Dendritic cell treated with granulocyte-macrophage colony-stimulating factor and Interleukin-4, amounts not matched to agents 40 ng/mL and 50 ng/mL, for 4 days (primary cell): ENCODE data around the gene SLC22A3.
"Not testable (repeated sequence)": the region's sequence is repeated elsewhere in the genome, so short reads cannot be mapped to it uniquely, and the experiment has no call there.

Experiments used
- H3K27ac Mint-ChIP-seq: one replicate; pipeline ENCODE4 v1.8.0; 2022; ENCODE audit warnings: mild to moderate bottlenecking, mixed read lengths
- H3K27me3 Mint-ChIP-seq: one replicate; pipeline ENCODE4 v1.8.0; 2022; ENCODE audit warnings: mild to moderate bottlenecking, mixed read lengths
- H3K36me3 Mint-ChIP-seq: one replicate; pipeline ENCODE4 v1.8.0; 2022; ENCODE audit warnings: low read depth, mixed read lengths
- H3K4me1 Mint-ChIP-seq: one replicate; pipeline ENCODE4 v1.8.0; 2022; ENCODE audit warnings: low read depth, mixed read lengths
- H3K4me3 Mint-ChIP-seq: one replicate; pipeline ENCODE4 v1.8.0; 2022; ENCODE audit warnings: mild to moderate bottlenecking, moderate library complexity, mixed read lengths
- H3K9me3 Mint-ChIP-seq: one replicate; pipeline ENCODE4 v1.8.0; 2022; ENCODE audit warnings: mixed read lengths
- intact Hi-C: fragments of 100-400 bp; cut with micrococcal nuclease; formaldehyde crosslinking; loops from one replicate; pipeline ENCODE4 v1.15.0; 2022

SLC22A3 gene, protein sequence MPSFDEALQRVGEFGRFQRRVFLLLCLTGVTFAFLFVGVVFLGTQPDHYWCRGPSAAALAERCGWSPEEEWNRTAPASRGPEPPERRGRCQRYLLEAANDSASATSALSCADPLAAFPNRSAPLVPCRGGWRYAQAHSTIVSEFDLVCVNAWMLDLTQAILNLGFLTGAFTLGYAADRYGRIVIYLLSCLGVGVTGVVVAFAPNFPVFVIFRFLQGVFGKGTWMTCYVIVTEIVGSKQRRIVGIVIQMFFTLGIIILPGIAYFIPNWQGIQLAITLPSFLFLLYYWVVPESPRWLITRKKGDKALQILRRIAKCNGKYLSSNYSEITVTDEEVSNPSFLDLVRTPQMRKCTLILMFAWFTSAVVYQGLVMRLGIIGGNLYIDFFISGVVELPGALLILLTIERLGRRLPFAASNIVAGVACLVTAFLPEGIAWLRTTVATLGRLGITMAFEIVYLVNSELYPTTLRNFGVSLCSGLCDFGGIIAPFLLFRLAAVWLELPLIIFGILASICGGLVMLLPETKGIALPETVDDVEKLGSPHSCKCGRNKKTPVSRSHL

DNA sequence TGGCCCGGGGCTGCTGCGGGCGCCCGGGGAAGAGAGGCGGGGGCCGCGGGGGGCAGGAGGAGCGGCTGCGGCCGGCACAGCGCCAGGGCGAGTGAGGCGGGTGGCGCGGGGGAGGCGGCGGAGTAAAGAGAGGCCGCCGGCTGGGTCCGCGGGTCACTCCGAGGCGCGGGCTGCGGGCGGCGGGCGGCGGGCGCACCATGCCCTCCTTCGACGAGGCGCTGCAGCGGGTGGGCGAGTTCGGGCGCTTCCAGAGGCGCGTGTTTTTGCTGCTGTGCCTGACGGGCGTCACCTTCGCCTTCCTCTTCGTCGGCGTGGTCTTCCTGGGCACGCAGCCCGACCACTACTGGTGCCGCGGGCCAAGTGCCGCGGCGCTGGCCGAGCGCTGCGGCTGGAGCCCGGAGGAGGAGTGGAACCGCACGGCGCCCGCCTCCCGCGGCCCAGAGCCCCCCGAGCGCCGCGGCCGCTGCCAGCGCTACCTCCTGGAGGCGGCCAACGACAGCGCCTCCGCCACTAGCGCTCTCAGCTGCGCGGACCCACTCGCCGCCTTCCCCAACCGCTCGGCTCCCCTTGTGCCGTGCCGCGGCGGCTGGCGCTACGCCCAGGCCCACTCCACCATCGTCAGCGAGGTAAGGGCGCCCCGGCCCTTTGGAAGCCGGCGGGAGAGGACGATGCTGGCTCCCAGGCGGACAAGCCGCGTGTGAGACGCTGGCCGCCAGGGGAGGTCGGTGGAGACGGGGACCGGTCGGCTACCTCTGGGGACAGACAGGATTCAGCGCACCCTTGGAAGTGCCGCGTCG is at the start of gene SLC22A3:
SLC22A3 (plus strand) TSS at position 156 of the 797 bp plus-strand sequence; CDS start at position 198, 42 bp downstream.
- intact Hi-C loops, result no loop called here
- Mint-ChIP-seq H3K4me1 (no peaks in the 10 kb centered on the region), H3K36me3 (no peaks in the 10 kb centered on the region), H3K4me3 (no peak within 1 kb of the TSS), H3K27ac (no peak within 1 kb of the TSS), H3K27me3 (peaks cover 51% of the 10 kb centered on the region), H3K9me3 (no peaks in the 10 kb centered on the region)

DNA sequence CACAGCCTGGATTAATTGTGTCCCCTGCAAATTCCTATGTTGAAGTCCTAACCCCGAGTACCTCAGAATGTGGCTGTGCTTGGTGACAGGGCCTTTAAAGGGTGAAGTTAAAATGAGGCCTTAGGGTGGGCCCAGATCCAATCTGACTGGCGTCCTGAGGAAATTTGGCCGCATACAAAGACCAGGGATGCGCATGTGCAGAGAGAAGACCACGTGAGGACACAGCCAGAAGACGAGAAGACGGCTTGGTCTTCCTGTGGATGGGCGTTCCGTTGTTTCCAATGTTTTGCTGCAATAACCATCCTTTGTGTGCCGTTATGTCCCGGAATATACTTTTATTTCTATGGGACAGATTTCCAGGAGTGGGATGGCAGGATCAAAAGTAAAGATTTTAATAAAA is 48.6 kb upstream of the SLC22A3 start:
- H3K27ac Mint-ChIP-seq, result no peak overlapping the region
- H3K4me3 Mint-ChIP-seq, result no peak overlapping the region
- H3K9me3 Mint-ChIP-seq, result no peaks in the 10 kb centered on the region
- no peaks in the 10 kb centered on the region for H3K4me1 Mint-ChIP-seq
- H3K36me3 Mint-ChIP-seq, result no peaks in the 10 kb centered on the region
- no peaks in the 10 kb centered on the region for H3K27me3 Mint-ChIP-seq
- intact Hi-C loops, result no loop called here

- no peaks in the 10 kb centered on the region for H3K4me1 Mint-ChIP-seq
- no peak overlapping the region for H3K27ac Mint-ChIP-seq
- H3K4me3 Mint-ChIP-seq, result no peak overlapping the region
- intact Hi-C loops, result no loop called here
- no peaks in the 10 kb centered on the region for H3K27me3 Mint-ChIP-seq
- H3K9me3 Mint-ChIP-seq, result no peaks in the 10 kb centered on the region
- H3K36me3 Mint-ChIP-seq, result no peaks in the 10 kb centered on the region
These were observed 48.0 kb upstream of the SLC22A3 start for GRCh38 chr6:160300076-160300695.

DNA sequence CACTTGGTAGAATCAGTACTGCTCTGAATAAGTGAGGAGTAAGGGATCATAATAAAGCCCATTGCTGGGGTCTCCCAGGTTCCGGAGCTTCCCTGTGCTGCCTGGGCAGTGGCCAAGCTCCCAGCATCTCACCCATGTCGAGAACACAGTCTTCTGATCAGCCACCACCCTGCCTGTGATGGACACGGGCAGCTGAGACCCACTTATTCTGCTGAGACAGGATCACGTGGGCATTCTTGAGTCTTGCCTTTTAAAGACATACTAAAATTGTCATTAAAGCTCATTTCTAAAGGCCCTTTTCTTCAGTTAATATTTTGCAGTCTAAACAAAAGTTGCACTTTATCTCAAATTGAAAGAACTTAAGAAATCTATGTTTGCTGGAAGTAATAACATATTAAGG is 46.8 kb upstream of the SLC22A3 start:
- H3K4me3 Mint-ChIP-seq, result no peak overlapping the region
- no peaks in the 10 kb centered on the region for H3K4me1 Mint-ChIP-seq
- H3K9me3 Mint-ChIP-seq, result no peaks in the 10 kb centered on the region
- intact Hi-C loops, result no loop called here
- H3K27ac Mint-ChIP-seq, result no peak overlapping the region
- H3K27me3 Mint-ChIP-seq, result no peaks in the 10 kb centered on the region
- H3K36me3 Mint-ChIP-seq, result no peaks in the 10 kb centered on the region

DNA sequence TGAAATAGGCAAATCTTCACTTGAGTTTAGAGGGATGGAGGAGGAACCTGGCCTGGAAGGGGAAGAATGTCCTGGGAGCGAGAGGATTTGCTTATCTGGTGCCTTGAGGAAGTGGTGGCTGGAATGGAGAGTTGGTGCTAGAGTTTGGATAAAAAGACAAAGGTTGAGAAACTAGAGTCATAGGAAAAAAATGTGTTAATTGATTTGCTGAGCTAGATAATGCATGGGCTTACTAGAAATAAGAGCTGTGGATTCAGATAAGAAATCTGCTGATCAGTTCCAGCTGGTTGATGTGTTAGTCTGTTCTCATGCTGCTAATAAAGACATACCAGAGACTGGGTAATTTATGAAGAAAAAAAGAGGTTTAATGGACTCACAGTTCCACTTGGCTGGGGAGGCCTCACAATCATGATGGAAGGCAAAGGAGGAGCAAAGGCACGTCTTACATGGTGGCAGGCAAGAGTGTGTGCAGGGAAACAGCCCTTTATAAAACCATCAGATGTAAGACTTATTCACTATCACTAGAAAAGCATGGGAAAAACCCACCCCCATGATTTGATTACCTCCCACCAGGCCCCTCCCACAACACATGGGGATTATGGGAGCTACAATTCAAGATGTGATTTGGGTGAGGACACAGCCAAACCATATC is 45.6 kb upstream of the SLC22A3 start:
- intact Hi-C loops, H3K9me3 Mint-ChIP-seq, H3K27ac Mint-ChIP-seq, H3K4me3 Mint-ChIP-seq, H3K36me3 Mint-ChIP-seq, H3K27me3 Mint-ChIP-seq, H3K4me1 Mint-ChIP-seq: not testable (repeated sequence)

- Mint-ChIP-seq H3K4me3 (no peak overlapping the region), H3K36me3 (no peaks in the 10 kb centered on the region), H3K4me1 (no peaks in the 10 kb centered on the region), H3K27ac (no peak overlapping the region), H3K27me3 (no peaks in the 10 kb centered on the region), H3K9me3 (no peaks in the 10 kb centered on the region)
- intact Hi-C loops, result no loop called here
These were observed 44.4 kb upstream of the SLC22A3 start for GRCh38 chr6:160303806-160304205.

DNA sequence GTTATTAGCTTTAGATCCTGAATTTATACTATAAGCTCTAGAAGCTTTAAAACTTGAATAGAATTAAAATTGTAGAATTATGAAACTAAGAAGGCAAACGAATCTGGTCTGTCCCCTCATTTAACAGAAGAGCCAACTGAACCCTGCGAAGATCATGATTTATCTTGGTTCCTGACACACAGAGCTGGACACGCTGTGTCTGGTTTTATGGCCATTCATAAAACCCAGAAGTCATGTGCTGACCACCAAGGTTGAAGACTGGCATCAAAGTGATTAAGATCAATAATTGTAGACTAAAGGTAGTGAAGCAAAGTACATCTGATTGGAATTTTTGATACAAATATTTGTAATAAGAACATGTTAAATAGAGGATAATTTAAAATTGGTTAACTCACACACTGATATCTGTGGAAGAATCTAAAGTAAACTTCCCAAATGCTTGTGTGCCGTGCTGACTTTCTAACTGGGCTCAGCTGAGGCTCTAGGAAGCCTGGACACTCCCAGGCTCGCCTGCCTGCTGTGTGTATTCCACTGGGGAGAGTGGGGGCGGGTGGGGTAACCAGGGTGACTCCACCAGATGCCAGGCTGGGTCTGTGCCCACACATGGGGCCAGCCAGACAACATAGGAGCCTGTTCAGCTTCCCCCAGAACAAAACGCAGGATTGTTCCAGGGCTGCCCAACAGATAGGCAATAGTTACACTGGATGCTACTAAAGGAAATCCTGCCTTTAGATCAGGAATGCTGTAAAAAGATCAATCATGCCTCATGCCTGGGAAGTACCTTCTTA is 42.1 kb upstream of the SLC22A3 start:
- Mint-ChIP-seq H3K9me3 (peaks cover 21% of the 10 kb centered on the region), H3K27me3 (no peaks in the 10 kb centered on the region), H3K36me3 (no peaks in the 10 kb centered on the region), H3K4me3 (no peak overlapping the region), H3K27ac (no peak overlapping the region), H3K4me1 (no peaks in the 10 kb centered on the region)
- intact Hi-C loops, result no loop called here

- Mint-ChIP-seq H3K4me1 (no peaks in the 10 kb centered on the region), H3K9me3 (peaks cover 50% of the 10 kb centered on the region), H3K27me3 (no peaks in the 10 kb centered on the region), H3K36me3 (no peaks in the 10 kb centered on the region), H3K27ac (no peak overlapping the region), H3K4me3 (no peak overlapping the region)
- intact Hi-C loops, result no loop called here
These were observed 38.5 kb upstream of the SLC22A3 start for GRCh38 chr6:160309718-160310117.

- peaks cover 50% of the 10 kb centered on the region for H3K9me3 Mint-ChIP-seq
- no peak overlapping the region for H3K4me3 Mint-ChIP-seq
- no peaks in the 10 kb centered on the region for H3K27me3 Mint-ChIP-seq
- H3K4me1 Mint-ChIP-seq, result no peaks in the 10 kb centered on the region
- intact Hi-C loops, result no loop called here
- no peak overlapping the region for H3K27ac Mint-ChIP-seq
- no peaks in the 10 kb centered on the region for H3K36me3 Mint-ChIP-seq
These were observed 35.3 kb upstream of the SLC22A3 start for GRCh38 chr6:160312900-160313299.

DNA sequence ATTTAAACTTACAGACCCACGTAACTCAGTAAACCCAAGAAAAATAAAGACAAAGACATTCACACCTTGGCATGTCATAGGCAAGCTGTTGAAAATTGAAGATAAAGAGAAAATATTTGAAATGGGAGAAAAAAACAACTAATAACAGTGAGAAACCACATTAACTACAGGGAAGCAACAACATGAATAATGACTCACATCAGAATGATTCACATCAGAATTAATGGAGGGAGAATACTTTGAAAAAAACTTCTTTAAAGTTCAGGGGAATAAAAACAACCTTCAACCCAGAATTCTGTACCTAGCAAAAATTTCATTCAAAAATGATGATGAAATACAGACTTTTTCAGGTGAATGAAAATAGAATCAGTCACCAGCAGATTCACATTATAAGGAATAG is 32.9 kb upstream of the SLC22A3 start:
- intact Hi-C loops, result no loop called here
- H3K4me3 Mint-ChIP-seq, result no peak overlapping the region
- H3K27ac Mint-ChIP-seq, result no peak overlapping the region
- no peaks in the 10 kb centered on the region for H3K4me1 Mint-ChIP-seq
- H3K36me3 Mint-ChIP-seq, result no peaks in the 10 kb centered on the region
- peaks cover 35% of the 10 kb centered on the region for H3K9me3 Mint-ChIP-seq
- H3K27me3 Mint-ChIP-seq, result no peaks in the 10 kb centered on the region

DNA sequence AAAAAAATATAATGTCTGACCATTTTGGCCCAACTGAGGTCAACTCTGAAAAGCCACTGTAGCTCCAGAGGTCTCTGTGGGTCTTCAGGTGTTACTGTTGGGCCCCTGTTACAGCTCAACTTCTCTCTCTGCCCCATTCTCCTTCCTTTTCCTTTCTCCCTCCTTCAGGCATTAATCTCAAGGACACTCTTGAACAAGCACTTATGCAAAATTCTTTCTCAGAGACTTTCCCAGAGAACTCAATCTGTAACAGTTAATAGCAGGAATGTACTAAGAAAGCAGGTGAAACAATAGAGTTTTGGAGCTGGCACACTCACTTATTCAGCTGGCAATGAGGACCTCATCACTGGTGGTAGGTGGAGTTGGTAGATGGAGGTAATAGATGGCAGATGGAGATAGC is 31.9 kb upstream of the SLC22A3 start:
- Mint-ChIP-seq H3K4me1 (no peaks in the 10 kb centered on the region), H3K36me3 (no peaks in the 10 kb centered on the region), H3K27me3 (no peaks in the 10 kb centered on the region), H3K27ac (no peak overlapping the region), H3K4me3 (no peak overlapping the region), H3K9me3 (peaks cover 31% of the 10 kb centered on the region)
- intact Hi-C loops, result no loop called here

- Mint-ChIP-seq H3K27ac (no peak overlapping the region), H3K36me3 (no peaks in the 10 kb centered on the region), H3K27me3 (no peaks in the 10 kb centered on the region), H3K4me3 (no peak overlapping the region), H3K4me1 (no peaks in the 10 kb centered on the region), H3K9me3 (peaks cover 23% of the 10 kb centered on the region)
- intact Hi-C loops, result no loop called here
These were observed 28.9 kb upstream of the SLC22A3 start for GRCh38 chr6:160319246-160319645.
